ENCODE measurements around the gene GGPS1. TPM values are rescaled to one million over a fixed set of nuclear protein-coding genes. Genes with fewer than 3 reads are reported as not detected.
"Not testable (repeated sequence)": the region's sequence is repeated elsewhere in the genome, so short reads cannot be mapped to it uniquely, and the experiment has no call there.

Gene GGPS1
- 28.3 and 46.0 TPM in 2 replicates for total RNA-seq (2014; rRNA removed; shearing (Covaris generic))

DNA sequence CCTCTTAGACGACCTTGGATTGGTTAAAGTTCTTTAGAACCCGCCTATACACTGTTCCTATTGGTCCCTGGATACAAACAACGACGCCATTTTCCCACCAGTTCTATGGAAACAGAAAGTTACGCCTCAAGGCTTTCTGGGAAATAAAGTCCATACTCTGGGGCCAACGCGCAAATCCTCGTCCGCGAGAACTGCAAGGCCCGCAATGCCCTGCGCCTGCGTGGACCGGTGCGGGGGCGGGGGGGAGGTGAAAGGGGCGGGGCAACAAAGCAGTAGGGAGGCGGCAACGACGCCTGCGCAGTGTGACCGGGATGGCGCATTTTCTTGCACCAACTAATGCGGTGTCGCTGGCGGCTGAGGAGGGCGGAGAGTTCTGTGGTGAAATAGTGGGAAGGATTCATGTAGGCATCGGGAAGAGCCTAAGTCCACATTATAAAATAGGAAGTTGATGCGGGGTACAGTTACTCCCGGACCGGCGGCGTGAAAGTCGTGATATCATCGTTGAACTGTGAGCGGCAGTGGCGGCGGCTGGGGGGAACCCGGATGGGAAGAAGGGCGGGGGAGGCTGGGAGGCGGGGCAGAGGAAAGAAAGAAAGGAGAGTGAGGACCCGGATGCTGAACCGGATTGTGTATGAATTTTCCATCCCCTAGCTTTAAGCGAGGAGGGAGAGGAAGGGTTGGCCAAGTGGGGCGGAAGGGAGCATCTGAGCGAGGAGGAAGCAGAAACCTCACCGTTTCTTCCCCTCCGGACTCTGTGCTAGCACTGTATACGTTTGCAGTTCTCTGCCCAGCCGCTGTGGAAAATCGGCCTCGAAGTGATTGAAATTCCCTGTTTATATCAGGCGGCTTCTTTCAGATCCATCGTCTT is at the start of gene GGPS1:
GGPS1 (plus strand) TSS at position 300 of the 868 bp plus-strand sequence. CDS start 6,695 bp downstream, outside the sequence.
- DNase-seq (ENCODE audit: low spot score) = peak; percentile 99

DNA sequence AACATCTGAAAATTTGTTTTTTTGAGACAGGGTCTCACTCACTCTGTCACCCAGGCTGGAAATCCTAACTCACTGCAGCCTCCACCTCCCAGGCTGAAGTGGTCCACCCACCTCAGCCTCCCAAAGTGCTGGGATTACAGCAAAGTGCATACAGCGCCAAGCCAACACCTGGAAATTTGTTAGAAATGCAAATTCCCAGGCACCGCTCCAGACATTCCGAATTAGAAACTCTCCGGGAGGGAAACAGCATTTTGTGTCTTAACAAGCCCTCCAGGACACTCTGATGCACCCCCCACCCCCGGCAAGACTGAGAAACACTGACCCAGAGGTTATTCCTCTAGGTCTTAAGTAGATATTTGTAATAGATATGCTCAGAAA is 49.5 kb upstream of the GGPS1 start:
- no peak for DNase-seq (ENCODE audit: low spot score)

DNA sequence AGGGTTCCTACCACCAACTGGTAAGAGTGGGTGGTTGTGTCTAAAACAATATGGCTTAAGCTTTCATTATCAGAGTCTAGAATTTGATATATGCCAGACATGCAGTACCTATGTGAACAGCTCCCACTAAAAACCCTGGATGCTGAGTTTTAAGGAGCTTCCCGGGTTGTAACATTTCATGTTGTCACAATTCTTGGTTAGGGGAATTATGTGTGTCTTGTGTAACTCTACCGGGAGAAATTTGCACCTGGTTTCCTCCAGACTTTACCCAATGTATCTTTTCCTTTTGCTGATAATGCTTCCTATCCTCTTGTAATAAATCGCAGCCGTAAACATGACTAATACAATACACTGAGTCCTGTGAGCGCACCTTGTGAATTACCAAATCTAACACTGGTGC is 48.7 kb upstream of the GGPS1 start:
- DNase-seq (ENCODE audit: low spot score) = no peak

DNA sequence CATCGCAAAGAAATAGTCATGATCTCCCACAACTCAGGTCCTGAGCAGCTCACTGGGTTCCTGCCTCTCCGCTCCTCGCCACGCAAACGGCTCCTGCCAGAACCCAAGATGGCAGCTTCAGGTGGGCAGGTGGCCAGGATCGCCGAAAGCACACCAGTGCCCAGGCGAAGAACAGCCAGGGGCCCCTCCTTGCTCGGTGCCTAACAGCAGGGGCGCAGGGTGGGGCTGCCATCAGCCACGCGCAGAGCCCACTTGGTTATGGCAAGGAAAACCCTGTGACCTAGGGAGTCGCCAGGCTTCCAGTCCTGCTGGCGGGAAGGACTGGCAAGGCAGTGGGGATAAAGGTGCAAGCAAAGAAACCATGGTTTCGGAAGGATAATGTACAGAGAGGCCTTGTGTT is 47.9 kb upstream of the GGPS1 start:
- DNase-seq (ENCODE audit: low spot score) = no peak

DNA sequence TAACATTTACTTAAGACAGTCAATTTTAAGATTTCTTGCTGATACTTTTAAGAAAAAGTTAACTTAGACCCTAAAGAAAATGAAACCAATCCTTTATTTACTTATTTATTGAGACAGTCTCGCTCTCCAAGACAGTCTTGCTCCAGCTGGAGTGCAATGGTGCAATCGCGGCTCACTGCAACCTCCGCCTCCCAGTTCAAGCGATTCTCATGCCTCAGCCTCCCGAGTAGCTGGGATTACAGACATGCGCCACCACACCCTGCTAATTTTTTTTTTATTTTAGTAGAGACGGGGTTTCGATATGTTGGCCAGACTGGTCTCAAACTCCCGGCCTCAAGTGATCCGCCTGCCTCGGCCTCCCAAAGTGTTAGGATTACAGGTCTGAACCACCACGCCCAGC is 44.7 kb upstream of the GGPS1 start:
- not testable (repeated sequence) for DNase-seq (ENCODE audit: low spot score)

DNA sequence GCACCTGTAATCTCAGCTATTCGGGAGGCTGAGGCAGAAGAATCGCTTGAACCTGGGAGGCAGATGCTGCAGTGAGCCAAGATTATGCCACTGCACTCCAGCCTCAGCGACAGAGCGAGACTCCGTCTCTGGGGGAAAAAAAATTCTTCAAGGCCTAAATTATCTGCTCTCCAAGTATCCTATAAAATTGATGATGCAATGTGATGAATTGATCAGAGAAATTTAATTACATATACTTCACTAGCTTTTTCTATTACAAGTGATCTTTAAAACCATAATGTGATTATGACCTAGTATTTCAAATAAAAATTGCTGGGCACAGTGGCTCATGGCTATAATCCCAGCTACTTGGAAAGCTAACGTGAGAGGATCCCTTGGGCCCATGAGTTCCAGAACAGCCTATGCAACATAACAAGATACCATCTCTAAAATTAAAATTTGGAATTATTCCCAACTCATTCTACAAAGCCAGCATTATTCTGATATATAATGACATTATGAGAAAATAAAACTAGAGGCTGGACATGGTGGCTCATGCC is 44.1 kb upstream of the GGPS1 start:
- DNase-seq (ENCODE audit: low spot score) = no peak

DNA sequence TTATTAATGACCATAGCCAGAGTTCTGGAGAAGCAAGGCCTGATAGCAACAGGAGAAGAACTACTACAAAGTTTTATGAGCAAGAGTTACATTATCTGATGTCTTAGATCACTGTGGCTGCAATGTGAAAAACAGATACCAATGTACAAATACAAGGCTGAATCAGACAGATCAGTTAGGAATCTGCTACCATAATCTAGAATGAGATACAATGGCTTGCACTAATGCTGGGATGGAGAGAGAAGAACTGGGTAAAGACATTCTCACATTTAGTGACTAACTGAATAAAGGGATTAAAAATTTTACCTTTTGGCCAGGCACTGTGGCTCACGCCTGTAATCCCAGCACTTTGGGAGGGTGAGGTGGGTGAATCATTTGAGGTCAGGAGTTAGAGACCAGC is 41.7 kb upstream of the GGPS1 start:
- no peak for DNase-seq (ENCODE audit: low spot score)

DNA sequence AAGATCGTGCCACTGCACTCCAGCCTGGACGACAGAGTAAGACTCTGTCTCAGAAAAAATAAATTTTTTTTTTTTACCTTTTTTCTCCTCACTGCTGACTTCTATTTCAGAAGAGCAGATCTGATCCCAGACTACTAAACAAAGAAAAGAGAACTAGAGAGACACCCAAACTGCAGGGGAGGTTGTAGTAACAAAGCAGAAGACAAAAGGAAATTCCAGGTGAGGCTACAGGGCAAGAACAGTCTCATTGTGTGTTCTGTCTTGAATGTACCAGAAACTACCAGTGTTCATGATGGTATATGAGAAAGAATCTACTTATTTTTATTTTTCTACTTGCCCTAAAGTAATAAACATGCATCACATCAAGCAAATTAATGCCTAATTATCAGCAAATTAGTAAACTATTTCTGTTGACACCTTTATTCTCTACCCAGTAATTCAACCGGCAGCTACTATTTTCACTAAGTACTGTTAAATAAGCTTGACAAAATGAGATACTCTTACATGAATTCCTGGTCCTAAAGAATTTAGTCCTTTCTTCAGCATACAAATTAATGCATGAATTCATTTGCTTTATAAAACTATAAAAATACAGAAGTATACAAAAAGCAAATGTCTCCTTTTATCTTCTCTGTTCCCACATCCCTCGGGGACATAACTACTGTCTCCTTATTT is 41.0 kb upstream of the GGPS1 start:
- DNase-seq (ENCODE audit: low spot score) = no peak

DNA sequence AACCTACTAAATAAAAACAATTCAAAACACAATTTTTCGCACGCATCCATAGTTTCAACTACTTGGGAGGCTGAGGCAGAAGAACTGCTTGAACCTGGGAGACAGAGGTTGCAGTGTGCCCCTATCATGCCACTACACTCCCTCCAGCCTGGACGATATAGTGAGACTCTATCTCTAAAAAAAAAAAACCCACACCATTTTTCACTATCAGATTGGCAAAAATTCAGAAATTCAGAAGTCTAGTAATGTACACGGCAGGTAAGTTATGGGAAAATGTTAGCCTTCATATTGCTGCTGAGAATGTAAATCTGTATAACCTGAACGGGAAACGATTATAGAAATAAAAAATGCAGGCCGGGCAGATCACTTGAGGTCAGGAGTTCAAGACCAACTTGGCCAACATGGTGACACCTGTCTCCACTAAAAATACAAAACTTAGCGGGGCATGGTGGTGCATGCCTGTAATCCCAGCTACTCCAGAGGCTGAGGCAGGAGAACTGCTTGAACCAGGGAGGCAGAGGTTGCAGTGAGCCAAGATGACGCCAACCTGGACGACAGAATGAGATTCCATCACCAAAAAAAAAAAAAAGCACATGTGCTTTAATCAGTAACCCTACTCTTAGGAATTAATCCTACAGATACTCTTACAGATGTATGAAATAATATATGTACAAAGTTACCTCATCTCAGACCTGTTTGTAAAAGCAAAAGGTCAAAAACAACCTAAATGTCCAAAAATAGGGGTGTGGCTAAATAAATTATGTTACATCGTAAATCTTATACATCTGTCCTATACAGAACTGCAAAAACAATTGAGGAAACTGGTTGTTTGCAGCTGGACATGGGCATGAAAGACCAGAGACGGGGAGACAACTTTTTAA is 38.3 kb upstream of the GGPS1 start:
- no peak for DNase-seq (ENCODE audit: low spot score)

DNA sequence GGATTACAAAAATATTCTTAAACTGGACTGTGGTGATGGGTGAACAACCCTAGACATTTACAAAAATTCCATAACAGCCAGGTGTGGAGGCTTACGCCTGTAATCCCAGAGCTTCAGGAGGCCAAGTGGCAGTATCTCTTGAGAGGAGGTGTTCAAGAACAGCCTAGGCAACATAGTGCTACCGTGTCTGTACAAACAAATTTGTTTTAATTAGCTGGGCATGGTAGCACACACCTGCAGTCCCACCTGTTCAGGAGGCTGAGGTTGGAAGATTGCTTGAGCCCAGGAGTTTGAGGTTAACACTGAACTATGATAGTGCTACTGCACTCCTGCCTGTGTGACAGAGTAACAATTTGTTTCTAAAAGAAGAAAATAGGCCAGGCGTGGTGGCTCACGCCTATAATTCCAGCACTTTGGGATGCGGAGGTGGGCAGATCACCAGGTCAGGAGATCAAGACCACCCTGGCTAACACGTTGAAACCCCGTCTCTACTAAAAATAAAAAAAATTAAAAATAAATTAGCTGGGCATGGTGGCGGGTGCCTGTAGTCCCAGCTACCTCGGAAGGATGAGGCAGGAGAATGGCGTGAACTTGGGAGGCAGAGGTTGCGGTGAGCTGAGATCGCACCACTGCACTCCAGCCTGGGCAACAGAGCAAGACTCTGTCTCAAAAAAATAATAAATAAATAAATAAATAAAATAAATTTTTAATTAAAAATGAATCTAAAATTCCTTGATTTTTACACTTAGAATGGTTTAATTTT is 37.4 kb upstream of the GGPS1 start:
- DNase-seq (ENCODE audit: low spot score) = no peak

DNA sequence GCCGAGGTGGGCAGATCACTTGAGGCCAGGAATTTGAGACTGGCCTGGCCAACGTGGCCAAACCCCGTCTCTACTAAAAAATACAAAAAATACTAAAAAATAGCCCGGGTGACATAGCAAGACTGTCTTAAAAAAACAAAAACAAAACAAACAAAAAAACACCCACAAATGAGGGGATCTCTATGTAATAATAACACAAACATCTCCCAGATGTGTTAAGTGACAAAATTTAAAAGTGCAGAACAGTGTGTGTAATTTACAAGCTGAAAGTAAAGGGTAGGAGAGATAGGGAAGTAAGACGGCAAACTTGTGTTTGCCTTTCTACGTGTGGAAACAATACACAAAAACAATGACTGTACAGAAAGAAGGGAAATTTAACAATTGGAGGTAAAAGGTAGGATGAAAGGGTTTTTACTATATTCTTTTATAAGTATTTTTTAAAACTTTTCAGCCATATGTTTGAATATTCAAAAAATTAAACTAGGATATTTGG is 36.7 kb upstream of the GGPS1 start:
- DNase-seq (ENCODE audit: low spot score) = no peak

DNA sequence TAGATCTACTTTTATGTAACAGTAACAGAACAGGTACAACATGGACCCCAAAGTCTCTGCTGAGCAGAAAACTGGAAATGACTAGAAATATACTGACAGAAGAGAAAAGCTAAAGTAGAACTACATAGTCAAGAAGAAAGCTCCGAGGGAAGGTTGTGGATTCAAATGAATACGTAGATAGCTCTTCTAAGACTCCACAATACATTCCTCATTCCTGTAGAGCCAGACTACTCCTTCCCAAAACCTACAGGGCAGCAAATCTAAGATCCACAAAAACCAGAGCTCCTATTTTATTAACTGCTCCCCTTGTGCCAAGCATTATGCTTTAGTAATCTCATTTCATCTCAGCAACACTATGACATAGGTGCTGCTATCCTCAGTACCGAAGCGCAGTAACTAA is 35.6 kb upstream of the GGPS1 start:
- DNase-seq (ENCODE audit: low spot score) = no peak

DNA sequence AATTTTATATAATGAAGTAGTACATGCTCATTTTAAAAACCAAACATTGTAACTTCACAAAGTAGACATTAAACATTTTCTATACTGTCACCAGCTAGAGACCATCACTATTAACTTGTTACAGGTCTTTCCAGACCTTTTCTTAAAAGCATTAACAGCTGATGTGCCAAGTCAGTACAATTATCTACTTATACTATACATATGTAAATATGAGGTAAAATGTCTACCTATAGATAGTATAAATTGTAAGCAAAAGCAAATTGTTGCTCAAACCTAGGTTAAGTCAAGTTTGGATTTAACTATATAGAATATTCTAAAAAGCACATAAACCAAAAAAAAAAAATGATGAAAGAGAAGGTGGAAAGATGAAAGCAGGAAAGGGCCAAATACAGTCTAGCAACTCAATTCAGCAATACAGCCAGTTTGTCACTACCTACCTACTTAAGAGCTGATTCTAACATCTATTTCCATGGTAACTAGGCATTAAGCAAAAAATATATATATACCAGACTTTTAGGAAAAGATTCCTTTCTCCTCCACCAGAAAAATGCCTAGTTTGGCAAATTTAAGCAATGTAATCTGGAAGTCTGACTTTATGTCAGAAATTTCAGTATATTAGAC is 34.9 kb upstream of the GGPS1 start:
- no peak for DNase-seq (ENCODE audit: low spot score)

DNA sequence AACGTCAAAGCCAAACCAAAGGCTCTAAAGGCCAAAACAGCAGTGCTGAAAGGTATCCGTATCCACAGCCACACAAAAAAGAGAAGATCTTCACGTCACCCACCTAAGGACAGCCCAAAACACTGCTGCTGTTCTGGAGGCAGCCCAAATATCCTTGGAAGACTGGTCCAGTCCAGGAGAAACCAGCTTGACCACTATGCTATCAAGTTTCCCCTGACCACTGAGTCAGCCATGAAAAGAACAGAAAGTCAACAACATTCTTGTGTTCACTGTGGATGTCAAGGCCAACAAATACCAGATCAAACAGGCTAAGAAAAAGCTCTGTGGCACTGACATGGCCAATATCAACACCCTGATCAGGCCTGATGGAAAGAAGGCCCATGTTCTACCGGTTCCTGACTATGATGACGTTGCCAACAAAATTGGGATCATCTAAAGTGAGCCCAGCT is 32.4 kb upstream of the GGPS1 start:
- peak; percentile 16 for DNase-seq (ENCODE audit: low spot score)

DNA sequence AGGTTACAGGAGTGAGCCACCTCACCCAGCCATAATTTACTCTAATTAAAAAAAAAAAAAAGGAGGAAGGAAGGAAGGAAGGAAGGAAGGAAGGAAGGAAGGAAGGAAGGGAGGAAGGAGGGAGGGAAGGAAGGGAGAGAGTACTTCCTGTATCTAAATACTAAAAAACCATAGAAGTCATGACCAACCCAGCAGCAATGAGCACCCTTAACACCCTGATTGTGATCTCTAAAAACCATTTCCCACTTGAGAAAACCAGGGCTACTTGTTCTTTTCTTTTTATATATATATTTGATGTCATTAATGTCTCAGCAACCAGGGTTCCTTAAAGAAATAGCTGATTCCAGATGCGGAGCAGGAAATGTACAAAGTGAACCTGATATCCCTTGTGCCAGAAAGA is 31.6 kb upstream of the GGPS1 start:
- no peak for DNase-seq (ENCODE audit: low spot score)

DNA sequence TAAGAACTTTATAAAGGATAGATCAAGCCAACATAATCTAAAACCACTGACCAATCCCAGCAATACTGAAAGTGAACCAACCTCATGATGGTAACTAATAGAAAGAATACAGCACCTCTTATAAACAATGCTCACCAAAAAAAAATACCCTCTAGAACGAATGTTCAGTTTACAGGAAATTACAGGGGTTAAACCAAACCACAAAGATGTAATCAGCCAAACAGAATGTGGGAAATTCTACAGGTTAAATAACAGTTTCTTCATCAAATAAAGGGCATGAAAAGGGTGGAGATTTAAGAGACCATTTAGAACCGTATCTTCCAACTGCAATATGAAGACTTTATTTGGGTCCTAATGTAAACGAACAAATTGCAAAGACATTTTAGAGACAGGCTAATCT is 30.8 kb upstream of the GGPS1 start:
- peak; percentile 72 for DNase-seq (ENCODE audit: low spot score)

DNA sequence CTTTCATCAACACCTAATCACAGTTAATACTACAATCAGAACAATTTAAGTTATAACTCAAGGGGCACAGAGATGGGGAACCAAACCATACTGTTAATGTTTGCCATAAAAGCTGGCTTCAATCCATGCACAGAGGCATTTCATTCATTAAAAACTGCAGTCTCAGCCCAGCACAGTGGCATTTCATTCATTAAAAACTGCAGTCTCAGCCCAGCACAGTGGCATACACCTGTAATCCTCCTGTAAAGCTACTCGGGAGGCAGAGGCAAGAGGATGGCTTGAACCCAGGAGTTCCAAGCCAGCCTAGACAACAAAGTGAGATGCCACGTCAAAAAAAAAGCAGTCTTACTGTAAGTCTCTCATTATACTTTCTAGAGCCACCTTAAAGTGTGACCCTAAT is 29.6 kb upstream of the GGPS1 start:
- DNase-seq (ENCODE audit: low spot score) = peak; percentile 9

DNA sequence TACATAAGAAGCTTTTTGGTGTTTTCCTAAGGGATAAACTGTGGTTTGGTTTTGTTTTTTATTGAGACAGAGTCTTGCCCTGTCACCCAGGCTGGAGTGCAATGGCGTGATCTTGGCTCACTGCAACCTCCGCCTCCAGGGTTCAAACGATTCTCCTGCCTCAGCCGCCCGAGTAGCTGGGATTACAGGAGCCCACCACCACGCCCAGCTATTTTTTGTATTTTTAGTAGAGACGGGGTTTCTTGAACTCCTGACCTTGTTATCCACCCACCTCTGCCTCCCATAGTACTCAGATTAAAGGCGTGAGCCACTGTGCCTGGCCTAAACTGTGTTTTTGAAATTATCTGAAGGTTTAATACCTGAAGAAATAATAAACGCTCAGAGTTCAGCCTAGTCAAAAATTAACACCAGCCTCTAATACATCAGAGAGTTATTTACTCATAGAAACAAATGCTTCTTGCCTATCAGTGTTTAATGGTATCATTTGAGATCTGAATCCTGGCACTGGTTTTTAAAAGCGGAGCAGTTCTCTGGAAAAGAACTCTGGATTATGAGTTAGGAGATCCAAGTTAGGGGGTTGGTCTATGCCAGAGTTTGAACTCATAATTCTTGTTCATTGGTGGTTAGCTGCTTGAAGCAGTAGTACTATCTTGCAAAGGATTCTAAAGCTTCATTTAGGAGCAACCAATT is 29.1 kb upstream of the GGPS1 start:
- DNase-seq (ENCODE audit: low spot score) = no peak

DNA sequence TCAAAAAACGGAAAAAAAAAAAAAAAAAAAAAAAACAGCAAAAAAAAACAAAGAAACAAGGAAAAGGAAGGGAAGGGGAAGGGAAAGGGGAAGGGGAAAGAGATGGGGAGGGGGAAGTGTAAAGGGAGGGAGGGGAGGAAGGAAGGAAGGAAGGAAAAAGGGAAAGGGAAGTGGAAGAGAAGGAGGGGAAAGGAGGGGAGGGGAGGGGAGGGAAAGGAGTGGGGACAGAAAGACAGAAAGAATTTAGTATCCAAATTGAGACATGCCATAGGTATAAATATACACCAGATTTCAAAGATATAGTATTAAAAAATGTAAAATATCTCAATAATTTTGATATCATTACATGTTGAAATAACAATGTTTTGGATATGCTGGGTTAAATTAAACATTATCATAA is 26.2 kb upstream of the GGPS1 start:
- no peak for DNase-seq (ENCODE audit: low spot score)
